ENCODE results near the gene UBD. TPM values are rescaled to one million over a fixed set of nuclear protein-coding genes. Genes with fewer than 3 reads are reported as not detected.

Gene UBD
- total RNA-seq, 4 donors from 2014 or later = 0.41 TPM; not detected in 3

GRCh38 chr6:29567991-29568390 lies 8.5 kb upstream of the UBD start:
- H3K27me3 ChIP-seq = peaks cover 0 to 4% of the 10 kb centered on the region in 2 donors
- no peaks in the 10 kb centered on the region for H3K36me3 ChIP-seq
- intact Hi-C loops (cut with DNase I; ENCODE audit: low total_unique reads) = no loop called here
- H3K4me3 ChIP-seq = no peak overlapping the region
- no peaks in the 10 kb centered on the region for H3K4me1 ChIP-seq
- H3K9me3 ChIP-seq = no peaks in the 10 kb centered on the region
- DNase-seq = no peak
- TF ChIP-seq CTCF (IDR thresholded peaks at IDR 0.05) = no peak
- H3K27ac ChIP-seq = no peak overlapping the region

GRCh38 chr6:29567541-29567940 lies 8.0 kb upstream of the UBD start:
- TF ChIP-seq POLR2A (IDR thresholded peaks at IDR 0.05) = no peak
- Histone ChIP-seq H3K27ac (no peak overlapping the region), H3K4me1 (no peaks in the 10 kb centered on the region), H3K9me3 (no peaks in the 10 kb centered on the region), H3K27me3 (peaks cover 0 to 4% of the 10 kb centered on the region in 2 donors), H3K36me3 (no peaks in the 10 kb centered on the region), H3K4me3 (no peak overlapping the region)
- no peak for DNase-seq
- intact Hi-C loops (cut with DNase I; ENCODE audit: low total_unique reads) = no loop called here

- Histone ChIP-seq H3K9me3 (no peaks in the 10 kb centered on the region), H3K27ac (no peak overlapping the region), H3K27me3 (peaks cover 0 to 4% of the 10 kb centered on the region in 2 donors), H3K36me3 (no peaks in the 10 kb centered on the region), H3K4me1 (no peaks in the 10 kb centered on the region), H3K4me3 (no peak overlapping the region)
- intact Hi-C loops (cut with DNase I; ENCODE audit: low total_unique reads) = no loop called here
- TF ChIP-seq POLR2A (IDR thresholded peaks at IDR 0.05) (no peak), CTCF (IDR thresholded peaks at IDR 0.05) (no peak)
- DNase-seq = no peak
Measured at GRCh38 chr6:29566856-29567255, 7.3 kb upstream of the UBD start.

- Histone ChIP-seq H3K27ac (no peak overlapping the region), H3K9me3 (no peaks in the 10 kb centered on the region), H3K4me3 (no peak overlapping the region), H3K27me3 (peaks cover 0 to 11% of the 10 kb centered on the region in 2 donors), H3K4me1 (no peaks in the 10 kb centered on the region), H3K36me3 (no peaks in the 10 kb centered on the region)
- no peak for TF ChIP-seq POLR2A (IDR thresholded peaks at IDR 0.05)
- no peak for TF ChIP-seq CTCF (IDR thresholded peaks at IDR 0.05)
- intact Hi-C loops (cut with DNase I; ENCODE audit: low total_unique reads) = no loop called here
- DNase-seq = no peak
Measured at GRCh38 chr6:29564875-29565274, 5.3 kb upstream of the UBD start.

- Histone ChIP-seq H3K27ac (no peak overlapping the region), H3K36me3 (no peaks in the 10 kb centered on the region), H3K4me3 (no peak overlapping the region), H3K9me3 (no peaks in the 10 kb centered on the region), H3K4me1 (no peaks in the 10 kb centered on the region), H3K27me3 (peaks cover 0 to 11% of the 10 kb centered on the region in 2 donors)
- DNase-seq = no peak
- TF ChIP-seq POLR2A (IDR thresholded peaks at IDR 0.05) (no peak), CTCF (IDR thresholded peaks at IDR 0.05) (no peak)
- intact Hi-C loops (cut with DNase I; ENCODE audit: low total_unique reads) = no loop called here
Measured at GRCh38 chr6:29563435-29563965, 4.0 kb upstream of the UBD start.

Data from uterus (tissue), 4 donors.